Kidney (tissue), 14 donors: ENCODE results near the gene CAMK4. TPM values are rescaled to one million over a fixed set of nuclear protein-coding genes. Genes with fewer than 3 reads are reported as not detected.

Experiments used
- DNase-seq, 5 donors: peaks; one replicate each; pipeline ENCODE4 v3.0.0-alpha.2; 2013 to 2020
- FAIRE-seq: peaks from 2 replicates; lab custom pipeline; 2012; peaks lifted over from hg19 to GRCh38; lab: Jason Lieb, UNC
- H3K27ac ChIP-seq, 2 donors: one replicate each; pipeline ENCODE4 v1.7.0; 2013; ENCODE audit warnings: low read depth in 2 of 2, low read length in 2 of 2, inconsistent platforms in 1 of 2
- H3K27me3 ChIP-seq: one replicate; pipeline ENCODE4 v1.7.1; 2013; ENCODE audit warnings: low read length, inconsistent platforms; ENCODE audit not compliant: control insufficient read depth, insufficient read depth
- H3K36me3 ChIP-seq, 3 donors: one replicate each; pipeline versions ENCODE4 v1.7.0 to v1.7.1; 2013; ENCODE audit warnings: low read length in 3 of 3, control low read depth in 1 of 3, inconsistent platforms in 1 of 3; ENCODE audit not compliant: insufficient read depth in 3 of 3, control insufficient read depth in 2 of 3
- H3K4me1 ChIP-seq, 3 donors: one replicate each; pipeline versions ENCODE4 v1.7.0 to v1.7.1; 2013; ENCODE audit warnings: low read length in 3 of 3, inconsistent platforms in 1 of 3, low read depth in 1 of 3; ENCODE audit not compliant: control insufficient read depth in 2 of 3, insufficient read depth in 2 of 3
- H3K4me3 ChIP-seq, 3 donors: one replicate each; pipeline versions ENCODE4 v1.7.0 to v1.8.1; 2013; ENCODE audit warnings: low read length in 3 of 3, control low read depth in 1 of 3, inconsistent platforms in 1 of 3
- H3K9ac ChIP-seq, 3 donors: one replicate each; pipeline versions ENCODE4 v1.7.0 to v1.7.1; 2013; ENCODE audit warnings: low read length in 3 of 3, control low read depth in 1 of 3, inconsistent platforms in 1 of 3
- H3K9me3 ChIP-seq, 3 donors: one replicate each; pipeline versions ENCODE4 v1.7.0 to v1.7.1; 2013; ENCODE audit warnings: low read length in 3 of 3, control low read depth in 1 of 3, inconsistent platforms in 1 of 3; ENCODE audit not compliant: control insufficient read depth in 2 of 3, insufficient read depth in 1 of 3
- CTCF ChIP-seq: IDR thresholded peaks from 3 replicates; pipeline ENCODE4 v1.5.1; 2012; ENCODE audit warnings: mild to moderate bottlenecking, moderate library complexity, borderline replicate concordance; ENCODE audit not compliant: insufficient read depth; ENCODE audit errors: extremely low read depth
- intact Hi-C: fragments of 100-400 bp; cut with DNase I; formaldehyde crosslinking; loops from one replicate; pipeline ENCODE4 v1.11.1; 2022
- polyA plus RNA-seq: library from polyadenylated mRNA; stranded (reverse); fragments of 350-450 nt; fragmentation: Illumina TruSeq; extraction: RNeasy Lipid Tissue Mini Kit (QIAGEN cat#74804); gene quantifications from one replicate; pipeline ENCODE4 v1.2.3, GENCODE V29; 2014; ENCODE audit warnings: low read depth, low replicate concordance; ENCODE audit not compliant: insufficient read depth
- total RNA-seq: library from RNA; stranded (reverse); fragmentation: NEBNext Ultra II Directional; extraction: Animal tissue kit (Norgen Biotek cat#: 25700); gene quantifications from one replicate; pipeline ENCODE4 v1.2.1, GENCODE V29; 2021
- donor health status: control.
- donor health status: control.
- donor health status: control.
- donor health status: control.
- donor health status: control.
- donor health status: DM: yes; HTN: yes; CAD: no.
- donor health status: Normal renal cell carcinoma (clear cell type).

Gene CAMK4
- total and polyA plus RNA-seq, 2 donors from 2014 or later, result 0.37 to 4.7 TPM

- intact Hi-C loops, result no loop called here
- FAIRE-seq, result no peak
- Histone ChIP-seq H3K9me3 (no peaks in the 10 kb centered on the region), H3K9ac (no peak overlapping the region), H3K4me1 (no peaks in the 10 kb centered on the region), H3K36me3 (no peaks in the 10 kb centered on the region), H3K27ac (no peak overlapping the region), H3K27me3 (no peaks in the 10 kb centered on the region), H3K4me3 (no peak overlapping the region)
- no peak for DNase-seq
- no peak for TF ChIP-seq CTCF
Observed at GRCh38 chr5:111472579-111472978, 248.4 kb downstream of the CAMK4 start.

- Histone ChIP-seq H3K9ac (no peak overlapping the region), H3K36me3 (no peaks in the 10 kb centered on the region), H3K27ac (no peak overlapping the region), H3K4me3 (no peak overlapping the region), H3K4me1 (no peaks in the 10 kb centered on the region), H3K9me3 (no peaks in the 10 kb centered on the region), H3K27me3 (no peaks in the 10 kb centered on the region)
- intact Hi-C loops, result no loop called here
- DNase-seq, result peak in 1 of 5 donors; percentile 14
- peak; percentile 44 for FAIRE-seq
- no peak for TF ChIP-seq CTCF
Observed at GRCh38 chr5:111478266-111478665, 254.1 kb downstream of the CAMK4 start.

GRCh38 chr5:111478898-111479297 lies 254.7 kb downstream of the CAMK4 start:
- Histone ChIP-seq H3K9me3 (no peaks in the 10 kb centered on the region), H3K27ac (no peak overlapping the region), H3K36me3 (no peaks in the 10 kb centered on the region), H3K9ac (no peak overlapping the region), H3K4me1 (no peaks in the 10 kb centered on the region), H3K27me3 (no peaks in the 10 kb centered on the region), H3K4me3 (no peak overlapping the region)
- intact Hi-C loops, result no loop called here
- no peak for TF ChIP-seq CTCF
- no peak for FAIRE-seq
- DNase-seq, result no peak

- Histone ChIP-seq H3K9me3 (no peaks in the 10 kb centered on the region), H3K4me1 (no peaks in the 10 kb centered on the region), H3K9ac (no peak overlapping the region), H3K36me3 (no peaks in the 10 kb centered on the region), H3K27ac (no peak overlapping the region), H3K4me3 (no peak overlapping the region), H3K27me3 (no peaks in the 10 kb centered on the region)
- intact Hi-C loops, result no loop called here
- no peak for FAIRE-seq
- no peak for TF ChIP-seq CTCF
- no peak for DNase-seq
Observed at GRCh38 chr5:111480346-111480745, 256.2 kb downstream of the CAMK4 start.
